Measurements from ENCODE around the gene PRR5L. TPM values are rescaled to one million over a fixed set of nuclear protein-coding genes. Genes with fewer than 3 reads are reported as not detected.

PRR5L gene
- total and polyA plus RNA-seq, 9 of the 15 experiments (the other 6 are each of a cell fraction or from before 2014, with no cell fraction given): 0.11 to 0.60 (median 0.36) TPM; not detected in 2

GRCh38 chr11:36501236-36501635 is 205.1 kb downstream of the PRR5L start (continued):
- TF ChIP-seq MAFG (tag; conservative IDR thresholded peaks at IDR 0.05): no peak
- no peak for TF ChIP-seq TAF9B (IDR thresholded peaks at IDR 0.05; ENCODE audit: partially characterized antibody)
- TF ChIP-seq PHF21A (IDR thresholded peaks at IDR 0.05; ENCODE audit: borderline replicate concordance, low read depth): no peak
- TF ChIP-seq ELK1 (CRISPR knock-in tag; IDR thresholded peaks at IDR 0.05): no peak
- TF ChIP-seq MAX (CRISPR knock-in tag; IDR thresholded peaks at IDR 0.05): no peak
- TF ChIP-seq SMARCA4 (IDR thresholded peaks at IDR 0.05): no peak
- TF ChIP-seq NFATC3 (IDR thresholded peaks at IDR 0.05): no peak
- no peak for TF ChIP-seq ZNF655 (CRISPR knock-in tag; IDR thresholded peaks at IDR 0.05)
- TF ChIP-seq NCOA2 (IDR thresholded peaks at IDR 0.05; ENCODE audit: partially characterized antibody in 2 of 2): no peak

Data from K562 (cell line).